Measurements from ENCODE around the gene RRP15. TPM values are rescaled to one million over a fixed set of nuclear protein-coding genes. Genes with fewer than 3 reads are reported as not detected.

RRP15 gene
- polyA plus RNA-seq, 1 donor = 18.7 TPM

DNA sequence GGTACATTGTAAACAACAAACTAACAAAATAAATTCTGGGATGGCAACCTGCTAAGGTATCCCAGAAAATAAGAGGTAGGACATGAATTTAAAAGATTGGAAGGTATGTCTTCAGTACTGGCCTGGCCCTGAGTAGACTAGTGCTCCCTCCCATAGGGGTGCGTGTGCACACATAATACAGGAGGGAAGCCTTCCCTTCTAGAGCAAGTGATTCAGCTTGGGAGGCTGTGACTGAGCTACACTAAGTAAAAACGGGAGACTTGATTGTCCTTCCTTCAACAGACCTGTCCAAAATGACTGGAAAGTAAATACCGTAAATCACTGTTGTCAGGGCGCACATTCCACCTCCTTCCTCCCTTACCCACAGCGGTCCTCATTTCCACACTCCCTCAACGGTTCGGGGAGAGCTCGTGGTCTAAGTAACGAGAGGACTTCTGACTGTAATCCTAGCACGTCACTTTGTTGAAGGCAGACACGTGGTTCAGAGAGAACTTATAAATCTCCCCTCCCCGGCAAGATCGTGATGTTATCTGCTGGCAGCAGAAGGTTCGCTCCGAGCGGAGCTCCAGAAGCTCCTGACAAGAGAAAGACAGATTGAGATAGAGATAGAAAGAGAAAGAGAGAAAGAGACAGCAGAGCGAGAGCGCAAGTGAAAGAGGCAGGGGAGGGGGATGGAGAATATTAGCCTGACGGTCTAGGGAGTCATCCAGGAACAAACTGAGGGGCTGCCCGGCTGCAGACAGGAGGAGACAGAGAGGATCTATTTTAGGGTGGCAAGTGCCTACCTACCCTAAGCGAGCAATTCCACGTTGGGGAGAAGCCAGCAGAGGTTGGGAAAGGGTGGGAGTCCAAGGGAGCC, 60.0 kb downstream of the RRP15 start, which contains the start of gene TGFB2:
Gene TGFB2 (plus strand): TSS at position 523 of the 859 bp plus-strand sequence. CDS start 1,366 bp downstream, outside the sequence.
- DNase-seq = peak; percentile 86

DNA sequence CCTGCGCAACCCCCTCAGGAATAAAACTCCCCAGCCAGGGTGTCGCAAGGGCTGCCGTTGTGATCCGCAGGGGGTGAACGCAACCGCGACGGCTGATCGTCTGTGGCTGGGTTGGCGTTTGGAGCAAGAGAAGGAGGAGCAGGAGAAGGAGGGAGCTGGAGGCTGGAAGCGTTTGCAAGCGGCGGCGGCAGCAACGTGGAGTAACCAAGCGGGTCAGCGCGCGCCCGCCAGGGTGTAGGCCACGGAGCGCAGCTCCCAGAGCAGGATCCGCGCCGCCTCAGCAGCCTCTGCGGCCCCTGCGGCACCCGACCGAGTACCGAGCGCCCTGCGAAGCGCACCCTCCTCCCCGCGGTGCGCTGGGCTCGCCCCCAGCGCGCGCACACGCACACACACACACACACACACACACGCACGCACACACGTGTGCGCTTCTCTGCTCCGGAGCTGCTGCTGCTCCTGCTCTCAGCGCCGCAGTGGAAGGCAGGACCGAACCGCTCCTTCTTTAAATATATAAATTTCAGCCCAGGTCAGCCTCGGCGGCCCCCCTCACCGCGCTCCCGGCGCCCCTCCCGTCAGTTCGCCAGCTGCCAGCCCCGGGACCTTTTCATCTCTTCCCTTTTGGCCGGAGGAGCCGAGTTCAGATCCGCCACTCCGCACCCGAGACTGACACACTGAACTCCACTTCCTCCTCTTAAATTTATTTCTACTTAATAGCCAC, 60.7 kb downstream of the RRP15 start:
- peak; percentile 85 for DNase-seq

DNA sequence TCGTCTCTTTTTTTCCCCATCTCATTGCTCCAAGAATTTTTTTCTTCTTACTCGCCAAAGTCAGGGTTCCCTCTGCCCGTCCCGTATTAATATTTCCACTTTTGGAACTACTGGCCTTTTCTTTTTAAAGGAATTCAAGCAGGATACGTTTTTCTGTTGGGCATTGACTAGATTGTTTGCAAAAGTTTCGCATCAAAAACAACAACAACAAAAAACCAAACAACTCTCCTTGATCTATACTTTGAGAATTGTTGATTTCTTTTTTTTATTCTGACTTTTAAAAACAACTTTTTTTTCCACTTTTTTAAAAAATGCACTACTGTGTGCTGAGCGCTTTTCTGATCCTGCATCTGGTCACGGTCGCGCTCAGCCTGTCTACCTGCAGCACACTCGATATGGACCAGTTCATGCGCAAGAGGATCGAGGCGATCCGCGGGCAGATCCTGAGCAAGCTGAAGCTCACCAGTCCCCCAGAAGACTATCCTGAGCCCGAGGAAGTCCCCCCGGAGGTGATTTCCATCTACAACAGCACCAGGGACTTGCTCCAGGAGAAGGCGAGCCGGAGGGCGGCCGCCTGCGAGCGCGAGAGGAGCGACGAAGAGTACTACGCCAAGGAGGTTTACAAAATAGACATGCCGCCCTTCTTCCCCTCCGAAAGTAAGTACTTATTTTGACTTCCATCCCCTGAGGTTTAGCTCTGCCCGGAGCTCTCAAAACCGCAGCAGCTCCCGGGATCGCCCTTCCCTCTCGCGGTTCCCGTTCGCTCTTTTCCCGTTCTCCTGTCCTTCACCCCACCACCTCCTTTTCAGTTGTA, 61.5 kb downstream of the RRP15 start:
- peak; percentile 58 for DNase-seq

DNA sequence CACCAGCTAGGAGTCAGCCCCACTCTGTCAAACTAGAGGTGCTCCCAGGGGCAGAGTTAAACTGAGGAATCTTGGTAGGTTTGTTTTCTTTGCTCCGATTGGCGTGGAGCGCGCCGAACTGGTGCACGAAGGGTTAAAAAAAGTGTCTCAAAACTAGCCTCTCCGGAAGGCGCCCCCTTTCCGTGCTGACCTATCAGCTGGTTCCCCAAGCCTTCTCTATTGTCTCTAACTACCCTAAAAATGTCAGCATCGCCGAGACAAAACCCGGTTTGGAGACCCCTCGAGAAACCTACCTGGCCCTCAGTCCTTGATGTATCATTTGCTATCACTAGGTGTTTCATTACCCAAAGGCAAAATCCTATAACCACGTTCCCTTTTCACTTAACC, 62.2 kb downstream of the RRP15 start:
- peak; percentile 83 for DNase-seq

DNA sequence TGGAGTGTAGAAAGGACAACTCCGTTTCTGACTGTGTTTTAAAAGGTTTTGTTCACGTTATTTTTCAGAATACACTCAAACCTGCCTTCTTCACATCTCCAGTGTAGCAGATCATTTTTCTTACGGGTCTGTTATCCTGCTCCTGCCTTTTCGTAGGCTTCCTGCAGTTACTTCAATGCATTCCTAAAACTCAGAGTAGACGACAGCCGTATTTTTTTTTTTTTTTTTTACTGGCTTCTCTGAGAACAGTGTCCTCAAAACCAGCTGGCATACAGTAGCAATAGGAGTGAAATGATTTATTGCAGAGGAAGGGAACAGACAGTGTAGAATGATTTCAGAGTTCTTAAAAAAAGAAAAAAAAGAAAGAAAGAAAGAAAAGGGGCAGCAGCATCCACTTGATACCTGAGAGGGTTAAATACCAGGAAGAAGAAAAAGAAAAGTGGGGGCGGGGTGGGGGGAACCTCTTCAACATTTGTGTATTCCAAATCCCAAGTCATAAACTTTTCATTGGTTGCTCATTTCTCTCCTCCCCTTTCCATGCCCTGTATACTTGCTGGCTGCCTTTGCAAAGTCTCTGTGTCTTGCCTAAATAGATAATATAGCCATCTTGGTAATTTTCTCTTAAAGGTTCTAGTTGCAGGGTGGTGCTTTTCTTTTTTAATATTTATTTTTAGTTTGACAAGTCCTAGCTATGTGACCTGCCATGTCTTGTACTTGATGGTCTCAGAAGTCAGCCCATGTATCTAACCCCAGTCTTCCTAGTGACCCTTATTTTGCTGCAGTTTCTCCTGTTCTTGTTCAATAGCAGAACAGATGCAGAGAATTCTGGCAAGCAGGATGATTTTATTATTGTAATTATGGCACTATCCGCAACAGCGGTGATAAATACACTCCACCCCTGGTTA, 62.9 kb downstream of the RRP15 start:
- peak; percentile 89 for DNase-seq

DNA sequence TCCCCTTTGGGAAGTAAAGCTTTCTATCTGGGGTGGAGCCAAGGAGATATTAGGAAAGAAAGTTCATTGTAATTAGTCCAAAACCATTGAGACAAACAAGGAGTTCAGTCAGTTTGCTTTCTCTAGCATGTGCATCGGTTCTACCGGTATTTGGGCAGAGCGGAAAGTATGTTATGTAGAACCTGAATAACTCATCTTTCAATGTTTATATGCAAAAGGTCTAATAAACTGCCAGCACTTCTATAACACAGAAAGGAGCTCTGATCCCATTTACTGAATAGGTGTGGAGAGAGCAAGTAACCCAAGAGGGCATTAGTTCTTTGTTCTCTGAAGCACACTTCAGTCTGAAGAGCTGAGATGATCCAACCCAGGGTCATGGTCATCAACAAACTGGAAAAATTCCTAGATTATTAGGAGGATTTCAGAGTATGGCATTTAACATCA, 63.6 kb downstream of the RRP15 start:
- DNase-seq = no peak

DNA sequence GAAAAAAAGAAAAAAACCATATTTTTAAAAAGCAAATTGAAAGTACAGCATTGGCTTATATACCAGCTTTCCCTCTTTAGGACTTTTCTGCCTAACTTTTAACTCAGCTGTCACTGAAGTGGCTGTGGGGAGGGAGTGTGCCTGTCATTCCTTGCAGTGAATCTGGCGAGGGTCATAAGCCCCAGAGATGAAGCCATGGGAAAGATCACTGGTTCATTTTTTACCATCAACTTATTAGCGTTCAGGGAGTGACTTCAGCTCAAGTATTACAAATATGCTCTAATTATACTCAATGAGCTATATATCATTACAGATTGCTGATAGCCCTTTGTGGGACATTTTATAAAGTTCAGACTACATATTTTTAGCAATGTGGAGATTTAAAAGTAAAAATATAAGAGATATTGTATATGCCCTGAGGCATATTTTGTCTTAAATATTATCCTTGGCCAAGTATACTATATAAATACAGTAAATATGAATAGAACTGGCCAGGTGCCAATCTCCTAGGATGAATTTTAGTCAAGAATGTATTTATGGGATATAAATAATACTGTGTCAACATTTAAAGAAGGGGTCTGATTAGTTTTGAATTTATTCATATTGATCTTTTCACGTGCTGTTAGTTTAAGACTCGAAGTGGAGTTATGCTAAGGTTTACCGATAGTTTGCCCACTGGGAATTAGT, 64.4 kb downstream of the RRP15 start:
- no peak for DNase-seq

DNA sequence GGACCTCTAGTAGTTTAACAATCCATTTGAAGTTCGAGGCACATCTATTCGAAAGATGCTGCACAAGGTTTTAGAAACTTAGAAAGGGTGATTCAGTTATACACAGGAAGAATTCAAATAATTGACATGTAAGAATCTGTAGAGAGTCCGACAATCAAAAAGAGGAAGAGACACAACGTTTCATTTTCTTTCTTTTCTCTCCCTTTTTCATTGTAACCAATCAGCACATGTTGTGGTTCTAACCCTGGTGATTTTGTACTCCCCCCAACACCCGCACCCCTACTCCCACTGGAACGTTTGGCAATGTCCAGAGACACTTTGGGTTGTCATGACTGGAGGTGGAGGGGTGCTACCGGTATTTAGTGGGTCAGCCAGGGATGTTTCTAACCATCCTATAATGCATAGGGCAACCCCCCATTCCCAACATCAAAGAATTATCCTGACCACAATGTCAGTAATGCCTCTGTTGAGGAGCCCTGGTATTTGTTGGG, 65.0 kb downstream of the RRP15 start:
- no peak for DNase-seq

DNA sequence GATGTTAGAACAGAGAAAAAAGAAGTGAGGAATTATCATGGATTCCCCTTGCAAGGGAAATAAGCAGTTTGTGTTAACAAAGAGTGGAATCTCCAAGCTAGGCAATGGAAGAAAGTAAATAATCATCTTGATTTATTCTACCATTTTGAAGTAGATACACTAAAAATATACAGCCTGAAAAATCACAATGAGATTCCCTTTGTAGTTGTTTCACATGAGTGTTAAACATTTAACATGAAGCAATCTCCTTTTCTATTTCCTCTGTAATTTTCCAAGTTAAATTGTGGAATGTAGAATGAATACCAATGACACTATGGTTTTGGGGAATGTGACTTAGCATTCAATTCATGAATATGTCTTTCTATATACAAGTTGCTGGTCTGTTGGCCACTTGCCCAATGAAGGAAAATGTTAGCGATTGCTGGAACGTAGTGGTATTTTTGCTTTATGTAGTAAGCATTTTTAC, 65.7 kb downstream of the RRP15 start:
- peak; percentile 62 for DNase-seq

DNA sequence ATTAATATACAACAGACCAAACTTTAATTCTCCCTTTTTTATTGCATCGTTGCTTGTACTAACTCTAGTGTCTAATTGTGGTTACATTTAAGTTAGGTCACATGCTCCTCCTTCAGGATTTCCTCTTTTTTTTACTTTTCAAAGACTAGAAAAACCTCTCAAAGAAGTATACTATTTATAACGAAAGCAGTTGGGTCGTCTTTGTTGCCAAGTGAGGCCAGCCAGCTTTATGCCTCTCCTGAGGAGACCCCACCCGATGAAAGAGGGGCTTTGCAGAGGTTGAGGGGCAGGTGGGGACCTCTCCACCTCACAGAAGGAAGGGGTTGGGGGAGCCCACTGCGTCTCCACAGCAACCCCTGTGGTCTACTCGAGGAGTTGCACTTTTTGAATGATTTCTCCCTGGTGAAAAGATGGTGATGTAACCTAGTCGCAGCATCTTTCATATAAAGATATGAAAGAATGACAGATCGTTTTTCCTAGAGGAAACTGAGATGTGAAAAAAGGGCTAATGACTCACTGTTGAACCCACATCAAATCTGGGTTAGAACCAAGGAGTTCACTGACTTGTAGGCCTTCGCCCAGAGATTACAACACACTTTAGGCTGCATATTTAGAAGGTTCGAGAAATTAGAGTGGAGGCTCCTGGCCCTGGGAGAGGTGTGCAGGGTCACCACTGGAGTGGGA, 66.4 kb downstream of the RRP15 start:
- DNase-seq = no peak

DNA sequence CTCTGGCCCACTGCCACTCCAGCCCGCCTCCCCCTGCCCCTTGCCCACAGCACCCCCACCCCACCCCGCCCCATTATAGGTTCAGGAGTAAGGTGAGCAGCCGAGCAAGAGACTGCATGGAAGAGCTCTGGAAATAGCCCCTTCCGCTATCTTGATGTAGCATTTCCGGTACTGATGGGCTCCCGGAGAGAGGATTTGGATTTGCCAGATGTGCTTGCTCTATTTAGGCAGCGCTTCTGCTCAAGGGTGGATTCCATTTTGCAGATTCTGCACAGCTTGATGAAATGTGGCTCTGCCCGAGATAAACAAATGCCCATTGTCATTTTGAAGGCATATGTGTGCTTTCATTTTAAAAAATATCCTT, 67.0 kb downstream of the RRP15 start:
- no peak for DNase-seq

DNA sequence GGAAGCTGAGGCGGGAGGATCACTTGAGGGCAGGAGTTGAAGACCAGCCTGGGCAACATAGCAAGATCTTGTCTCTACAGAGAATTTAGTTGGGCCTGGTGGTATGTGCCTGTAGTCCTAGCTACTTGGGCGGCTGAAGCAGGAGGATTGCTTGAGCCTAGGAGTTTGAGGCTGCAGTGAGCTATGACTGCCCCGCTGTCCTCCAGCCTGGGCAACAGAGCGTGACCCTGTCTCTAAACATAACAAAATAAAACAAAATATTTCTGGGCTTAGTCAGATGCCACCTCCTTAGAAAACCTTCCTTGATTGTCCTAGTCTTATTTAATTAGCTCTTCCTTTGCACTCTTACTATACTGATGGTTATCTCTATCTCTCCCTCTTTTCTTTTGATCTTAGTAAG, 68.6 kb downstream of the RRP15 start:
- no peak for DNase-seq

DNA sequence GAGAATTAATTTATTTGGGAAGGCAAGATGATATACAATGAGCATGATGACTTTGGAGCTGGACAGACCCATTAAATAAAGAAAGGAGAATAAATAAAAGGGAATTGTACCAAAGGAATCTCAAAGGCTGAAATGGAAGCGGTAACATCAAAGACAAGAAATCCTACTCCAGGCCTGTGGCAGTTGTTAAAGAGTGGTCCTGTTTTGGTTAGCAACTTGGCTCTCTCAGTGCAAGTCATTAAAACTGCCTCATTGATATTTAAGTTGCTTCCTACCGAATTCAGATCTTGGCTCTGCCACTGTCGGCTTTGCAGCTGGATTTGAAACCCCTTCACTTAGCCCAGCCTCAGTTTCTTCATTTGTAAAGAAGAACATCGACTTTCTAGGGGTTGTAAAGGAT, 70.2 kb downstream of the RRP15 start:
- no peak for DNase-seq

DNA sequence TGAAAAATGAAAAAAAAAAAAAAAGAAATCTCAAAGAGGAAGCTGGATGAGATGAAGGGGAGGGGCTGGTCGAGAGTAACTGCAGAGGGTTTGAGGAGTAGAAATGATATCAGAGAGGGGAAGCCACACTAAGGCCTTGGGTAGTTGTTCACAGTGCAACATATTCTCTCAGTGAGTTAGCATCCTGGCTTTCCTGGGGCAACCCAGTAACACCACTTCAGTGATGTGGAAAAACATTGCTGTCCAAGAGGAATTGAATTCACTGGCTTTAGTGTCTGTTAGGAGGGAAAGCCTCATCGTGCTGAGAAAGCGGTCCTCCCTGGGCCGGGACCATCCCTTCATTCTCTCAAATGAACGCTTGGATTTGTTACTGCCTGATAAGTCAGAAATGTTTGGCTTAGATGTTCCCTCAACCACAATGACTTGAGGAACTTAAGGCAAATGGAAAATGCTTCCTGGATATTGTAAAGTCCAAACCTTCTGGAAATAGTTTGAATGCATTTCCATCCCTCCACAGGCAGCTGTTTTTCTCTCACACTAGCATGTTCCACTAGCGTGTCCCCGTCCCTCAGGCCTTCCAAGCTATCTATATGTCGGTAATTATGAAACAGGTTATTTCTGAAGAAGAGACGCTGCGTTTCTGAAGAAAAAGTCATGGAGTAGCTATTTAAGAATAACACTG, 72.3 kb downstream of the RRP15 start:
- DNase-seq = no peak

DNA sequence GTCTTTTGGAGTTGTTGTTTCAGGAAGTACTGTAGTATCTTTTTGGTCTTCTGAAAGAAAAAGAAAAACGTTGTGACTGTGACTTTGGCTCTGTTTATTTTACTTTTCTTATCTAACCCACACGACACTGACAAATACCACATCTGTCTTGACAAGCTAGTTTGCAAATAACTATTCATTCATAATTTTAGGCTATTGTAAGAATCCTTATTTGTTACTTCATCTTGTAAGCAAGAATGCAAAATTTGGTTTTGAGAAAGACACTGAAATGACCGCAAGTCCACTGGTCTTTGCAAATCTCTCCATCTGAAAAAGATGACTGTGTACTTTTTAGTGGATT, 72.8 kb downstream of the RRP15 start:
- DNase-seq = no peak

DNA sequence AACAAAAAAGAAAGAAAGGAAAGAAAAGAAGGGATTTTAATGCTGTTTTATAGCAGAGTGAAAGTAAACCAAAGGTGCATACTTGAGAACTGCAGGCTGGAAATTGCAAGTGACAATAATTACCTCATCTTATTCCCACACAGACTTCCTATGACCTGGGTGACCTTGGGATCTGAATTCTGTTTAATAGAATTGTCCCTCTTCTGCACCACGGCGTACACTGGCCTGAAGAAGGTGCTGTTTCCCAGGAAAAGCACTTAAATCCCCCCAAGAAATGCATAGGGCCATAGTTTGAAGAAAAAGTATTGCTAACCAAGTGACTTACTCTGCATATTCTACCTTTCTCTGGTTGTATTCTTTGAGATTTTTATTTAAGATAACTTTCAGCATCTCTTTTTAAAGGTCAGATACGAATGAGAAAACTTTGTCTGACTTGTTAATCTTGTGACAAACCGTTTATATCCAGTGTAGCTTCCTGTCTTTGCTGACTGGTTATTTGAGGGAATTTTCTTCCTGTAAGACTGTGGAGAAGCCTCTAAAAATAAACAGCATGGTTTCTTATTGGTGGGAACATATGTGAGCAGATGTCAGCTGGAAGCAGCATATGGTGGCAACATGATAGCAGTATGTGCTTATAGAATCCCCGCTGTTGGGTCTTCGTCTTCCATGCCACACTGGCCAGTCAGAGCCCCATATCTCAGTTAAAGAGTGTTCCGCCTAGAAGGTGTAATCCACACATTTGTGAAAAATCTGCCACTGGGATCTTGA, 76.4 kb downstream of the RRP15 start:
- DNase-seq = no peak

DNA sequence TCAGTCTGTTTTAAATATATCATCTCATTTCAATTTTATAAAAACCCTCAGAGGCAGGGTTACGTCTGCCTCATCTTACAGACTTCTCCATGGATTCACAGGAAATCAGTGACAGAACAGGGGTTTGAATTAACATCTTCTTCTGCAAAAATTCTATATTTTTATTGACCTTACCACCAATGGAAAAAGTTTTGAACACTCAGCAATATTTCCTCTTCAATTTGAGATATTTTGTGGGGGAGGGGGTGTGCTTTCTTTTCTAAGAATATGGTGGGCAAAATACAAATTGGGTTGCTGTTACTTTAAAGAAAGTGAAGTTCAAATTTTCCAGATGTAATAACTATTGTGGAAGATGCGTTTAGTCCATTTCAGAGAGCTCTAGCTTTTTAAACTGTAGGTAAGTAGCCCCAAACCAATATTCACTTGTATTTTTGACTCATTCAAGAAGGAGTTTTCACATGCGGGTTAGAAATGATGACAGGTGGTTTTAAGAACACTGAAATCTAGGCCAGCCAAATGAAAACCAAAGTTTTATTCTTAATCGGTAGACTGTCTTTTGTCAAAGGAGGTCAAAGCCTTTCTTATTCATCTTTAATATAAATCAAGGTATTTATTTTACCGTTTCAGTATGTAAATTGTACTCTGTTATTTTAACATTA, 77.5 kb downstream of the RRP15 start:
- no peak for DNase-seq

DNA sequence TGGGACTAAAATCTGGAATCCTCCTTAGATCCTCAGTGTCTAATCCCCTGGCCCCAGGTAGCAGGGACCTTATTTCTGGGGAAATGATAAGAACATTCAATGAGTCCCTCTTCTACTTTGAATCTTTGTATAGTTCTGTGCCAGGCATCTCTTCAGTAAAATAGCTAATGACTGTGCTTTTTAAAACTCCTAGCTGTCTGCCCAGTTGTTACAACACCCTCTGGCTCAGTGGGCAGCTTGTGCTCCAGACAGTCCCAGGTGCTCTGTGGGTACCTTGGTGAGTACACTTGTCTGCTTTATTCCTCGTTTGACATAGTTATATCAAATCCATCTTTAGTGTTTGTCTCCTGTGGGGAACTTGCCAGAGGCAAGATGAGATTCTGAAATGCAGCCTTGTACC, 78.0 kb downstream of the RRP15 start:
- no peak for DNase-seq

Measured in hindlimb muscle (tissue), 1 donor.